ENCODE measurements around the gene PRPF8.

GRCh38 chr17:1733759-1734158 lies 49.1 kb upstream of the PRPF8 start:
- TF ChIP-seq CTCF (IDR thresholded peaks at IDR 0.05) (no peak), POLR2A (IDR thresholded peaks at IDR 0.05; ENCODE audit: low read depth) (no peak)

All from esophagus muscularis mucosa (tissue), 3 donors.